ENCODE results near the gene STK4. TPM values are rescaled to one million over a fixed set of nuclear protein-coding genes. Genes with fewer than 3 reads are reported as not detected.

STK4 gene
- 38.4 TPM for polyA plus RNA-seq (2013, experiment 1 of 4)
- polyA plus RNA-seq (2013, experiment 2 of 4), result 39.2 TPM
- 21.9 TPM for polyA plus RNA-seq (2013, experiment 3 of 4)
- polyA plus RNA-seq (2013, experiment 4 of 4), result 23.9 TPM

DNA sequence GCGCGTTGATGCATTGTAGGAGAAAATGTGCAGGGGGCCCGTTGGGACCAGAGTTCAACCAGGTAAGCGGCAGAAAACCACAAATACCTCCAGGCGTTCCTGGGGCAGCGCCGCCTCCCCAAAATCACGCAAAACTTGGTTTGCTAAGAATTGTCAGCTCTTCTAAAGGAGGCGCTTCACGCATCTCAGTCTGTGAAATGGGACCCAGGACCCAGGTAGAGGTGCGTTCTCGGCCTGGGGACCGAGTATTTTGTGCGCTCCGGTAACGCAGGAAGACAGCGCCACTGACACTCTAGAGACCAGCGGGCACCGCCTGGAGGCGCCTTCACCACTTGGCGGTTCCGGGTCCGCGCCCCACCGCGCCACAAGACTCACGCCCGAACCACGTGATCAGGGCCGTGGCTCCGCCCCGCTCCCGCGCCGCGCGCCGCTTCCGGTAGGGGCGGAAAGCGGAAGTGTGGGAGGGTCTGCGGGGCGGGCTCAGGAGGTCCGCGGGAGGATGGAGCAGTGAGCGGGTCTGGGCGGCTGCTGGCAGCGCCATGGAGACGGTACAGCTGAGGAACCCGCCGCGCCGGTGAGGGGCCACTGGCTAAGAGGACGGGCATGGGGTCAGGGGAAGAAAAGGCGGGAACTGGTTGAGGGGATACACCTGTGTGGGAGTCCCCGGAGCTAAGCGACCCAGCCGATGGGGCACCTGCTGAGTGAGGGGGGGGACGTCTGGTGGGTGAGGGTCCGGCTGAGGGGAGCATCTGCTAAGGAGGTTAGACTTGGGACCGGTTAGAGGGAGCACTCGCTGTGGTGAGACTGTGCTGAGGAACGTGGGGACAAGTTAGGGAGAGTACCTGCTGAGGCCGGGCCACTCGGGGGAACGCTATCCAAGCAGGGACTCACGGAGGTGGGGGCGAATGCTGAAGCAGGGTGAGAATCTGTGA is at the start of gene STK4:
TSS of gene STK4 (plus strand) at position 483 of the 932 bp plus-strand sequence. CDS start at position 540, 57 bp downstream.
- H3K4me1 ChIP-seq (ENCODE audit: control insufficient read depth, insufficient read depth, low read length), result peaks cover 16% of the 10 kb centered on the region
- no peaks in the 10 kb centered on the region for H3K36me3 ChIP-seq (ENCODE audit: control insufficient read depth, insufficient read depth, low read length)
- no peaks in the 10 kb centered on the region for H3K27me3 ChIP-seq (ENCODE audit: control insufficient read depth, insufficient read depth, low read length, poor library complexity, severe bottlenecking)
- no peaks in the 10 kb centered on the region for H3K9me3 ChIP-seq (ENCODE audit: control insufficient read depth, low read length)
- WGBS, 2 experiments, result 2 to 3% methylated on average over 68 of the region's 68 CpGs
- H3K4me3 ChIP-seq (ENCODE audit: insufficient read depth, low read depth, low read length), result peak within 1 kb of the TSS; percentile 91
- H3K27ac ChIP-seq (ENCODE audit: insufficient read depth, low read depth, low read length, poor library complexity, severe bottlenecking), result peak within 1 kb of the TSS; percentile 79

GRCh38 chr20:44916586-44916985 is 49.7 kb upstream of the STK4 start:
- peaks cover 2% of the 10 kb centered on the region for H3K4me1 ChIP-seq (ENCODE audit: control insufficient read depth, insufficient read depth, low read length)
- no peak overlapping the region for H3K4me3 ChIP-seq (ENCODE audit: insufficient read depth, low read depth, low read length)
- no peak overlapping the region for H3K27ac ChIP-seq (ENCODE audit: insufficient read depth, low read depth, low read length, poor library complexity, severe bottlenecking)
- peaks cover 12% of the 10 kb centered on the region for H3K36me3 ChIP-seq (ENCODE audit: control insufficient read depth, insufficient read depth, low read length)
- 70 to 73% methylated on average over 12 of the region's 12 CpGs for WGBS, 2 experiments
- no peaks in the 10 kb centered on the region for H3K27me3 ChIP-seq (ENCODE audit: control insufficient read depth, insufficient read depth, low read length, poor library complexity, severe bottlenecking)
- H3K9me3 ChIP-seq (ENCODE audit: control insufficient read depth, low read length), result no peaks in the 10 kb centered on the region

DNA sequence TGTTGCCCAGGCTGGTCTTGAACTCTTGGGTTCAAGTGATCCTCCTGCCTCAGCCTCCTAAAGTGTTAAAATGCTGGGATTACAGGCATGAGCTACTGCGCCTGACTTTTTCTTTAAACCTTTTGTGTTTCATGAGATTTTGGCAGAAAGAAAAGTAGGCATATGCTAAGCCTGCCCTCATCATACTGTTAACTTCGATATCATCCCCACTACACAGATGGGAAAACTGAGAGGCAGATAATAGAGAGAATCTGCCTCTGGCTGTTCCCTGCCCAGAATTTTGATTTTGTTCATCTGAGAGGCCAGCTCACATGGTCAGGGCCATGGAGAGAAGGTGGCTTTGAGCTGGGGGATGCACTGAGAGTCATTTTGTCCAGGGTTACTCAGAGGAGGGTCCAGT is 48.9 kb upstream of the STK4 start:
- no peak overlapping the region for H3K27ac ChIP-seq (ENCODE audit: insufficient read depth, low read depth, low read length, poor library complexity, severe bottlenecking)
- WGBS, 2 experiments, result 82 to 97% methylated on average over 2 of the region's 2 CpGs
- no peaks in the 10 kb centered on the region for H3K9me3 ChIP-seq (ENCODE audit: control insufficient read depth, low read length)
- H3K36me3 ChIP-seq (ENCODE audit: control insufficient read depth, insufficient read depth, low read length), result peaks cover 12% of the 10 kb centered on the region
- H3K4me3 ChIP-seq (ENCODE audit: insufficient read depth, low read depth, low read length), result no peak overlapping the region
- H3K4me1 ChIP-seq (ENCODE audit: control insufficient read depth, insufficient read depth, low read length), result peaks cover 2% of the 10 kb centered on the region
- no peaks in the 10 kb centered on the region for H3K27me3 ChIP-seq (ENCODE audit: control insufficient read depth, insufficient read depth, low read length, poor library complexity, severe bottlenecking)

DNA sequence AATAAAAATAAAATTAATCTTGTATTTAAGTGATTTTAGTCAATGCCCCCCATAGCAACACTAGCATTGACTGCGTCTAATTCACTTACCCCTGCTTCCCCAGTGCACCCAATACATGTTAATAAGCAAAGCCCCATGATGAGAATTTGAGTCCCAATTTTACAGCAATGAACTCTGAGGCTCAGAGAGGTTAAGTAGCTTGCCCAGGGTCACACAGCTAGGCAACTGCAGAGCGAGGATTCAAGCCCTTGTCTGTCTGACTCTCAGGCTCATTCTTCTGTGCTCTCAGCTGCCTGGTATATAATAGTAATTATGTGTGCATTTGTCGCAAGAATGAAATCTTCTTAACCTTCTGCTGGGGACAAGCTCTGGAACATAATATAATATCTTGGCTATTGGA is 48.0 kb upstream of the STK4 start:
- Histone ChIP-seq H3K4me3 (ENCODE audit: insufficient read depth, low read depth, low read length) (no peak overlapping the region), H3K36me3 (ENCODE audit: control insufficient read depth, insufficient read depth, low read length) (peaks cover 12% of the 10 kb centered on the region)
- 94% methylated on average over 3 of the region's 3 CpGs for WGBS, 2 experiments

DNA sequence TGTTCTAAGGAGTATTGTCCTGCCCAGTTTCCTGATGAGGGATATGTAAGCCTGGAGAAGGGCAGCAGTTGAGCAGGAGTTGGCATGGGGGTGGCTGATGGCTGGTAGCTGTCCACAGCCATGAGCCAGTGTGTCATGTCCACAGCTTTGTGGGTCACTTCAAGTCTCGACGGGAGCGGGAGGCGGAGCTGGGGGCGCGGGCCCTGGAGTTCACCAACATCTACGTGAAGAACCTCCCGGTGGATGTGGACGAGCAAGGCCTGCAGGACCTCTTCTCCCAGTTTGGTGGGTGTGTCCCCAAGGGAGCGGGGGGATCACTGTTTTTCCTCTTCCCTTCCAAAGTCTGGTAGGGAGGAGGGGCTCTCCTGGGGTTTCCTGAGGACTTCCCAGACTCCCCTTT is 47.6 kb upstream of the STK4 start:
- H3K36me3 ChIP-seq (ENCODE audit: control insufficient read depth, insufficient read depth, low read length), result peaks cover 12% of the 10 kb centered on the region
- H3K9me3 ChIP-seq (ENCODE audit: control insufficient read depth, low read length), result no peaks in the 10 kb centered on the region
- WGBS, 2 experiments, result 95 to 96% methylated on average over 10 of the region's 10 CpGs
- H3K27ac ChIP-seq (ENCODE audit: insufficient read depth, low read depth, low read length, poor library complexity, severe bottlenecking), result no peak overlapping the region
- peaks cover 2% of the 10 kb centered on the region for H3K4me1 ChIP-seq (ENCODE audit: control insufficient read depth, insufficient read depth, low read length)
- no peak overlapping the region for H3K4me3 ChIP-seq (ENCODE audit: insufficient read depth, low read depth, low read length)
- H3K27me3 ChIP-seq (ENCODE audit: control insufficient read depth, insufficient read depth, low read length, poor library complexity, severe bottlenecking), result no peaks in the 10 kb centered on the region

More for the DNA sequence above, 48.0 kb upstream of the STK4 start:
- H3K9me3 ChIP-seq (ENCODE audit: control insufficient read depth, low read length), result no peaks in the 10 kb centered on the region
- H3K27ac ChIP-seq (ENCODE audit: insufficient read depth, low read depth, low read length, poor library complexity, severe bottlenecking), result no peak overlapping the region
- H3K4me1 ChIP-seq (ENCODE audit: control insufficient read depth, insufficient read depth, low read length), result peaks cover 2% of the 10 kb centered on the region
- H3K27me3 ChIP-seq (ENCODE audit: control insufficient read depth, insufficient read depth, low read length, poor library complexity, severe bottlenecking), result no peaks in the 10 kb centered on the region

- H3K27ac ChIP-seq (ENCODE audit: insufficient read depth, low read depth, low read length, poor library complexity, severe bottlenecking), result no peak overlapping the region
- H3K36me3 ChIP-seq (ENCODE audit: control insufficient read depth, insufficient read depth, low read length), result peaks cover 17% of the 10 kb centered on the region
- no peaks in the 10 kb centered on the region for H3K9me3 ChIP-seq (ENCODE audit: control insufficient read depth, low read length)
- no peaks in the 10 kb centered on the region for H3K27me3 ChIP-seq (ENCODE audit: control insufficient read depth, insufficient read depth, low read length, poor library complexity, severe bottlenecking)
- no peak overlapping the region for H3K4me3 ChIP-seq (ENCODE audit: insufficient read depth, low read depth, low read length)
- peaks cover 2% of the 10 kb centered on the region for H3K4me1 ChIP-seq (ENCODE audit: control insufficient read depth, insufficient read depth, low read length)
- WGBS, 2 experiments, result 96 to 97% methylated on average over 14 of the region's 14 CpGs
These were observed 44.9 kb upstream of the STK4 start for GRCh38 chr20:44921447-44921846.

- no peaks in the 10 kb centered on the region for H3K9me3 ChIP-seq (ENCODE audit: control insufficient read depth, low read length)
- peaks cover 12% of the 10 kb centered on the region for H3K36me3 ChIP-seq (ENCODE audit: control insufficient read depth, insufficient read depth, low read length)
- no peaks in the 10 kb centered on the region for H3K27me3 ChIP-seq (ENCODE audit: control insufficient read depth, insufficient read depth, low read length, poor library complexity, severe bottlenecking)
- no peaks in the 10 kb centered on the region for H3K4me1 ChIP-seq (ENCODE audit: control insufficient read depth, insufficient read depth, low read length)
- WGBS, 2 experiments, result 87 to 90% methylated on average over 4 of the region's 4 CpGs
- no peak overlapping the region for H3K4me3 ChIP-seq (ENCODE audit: insufficient read depth, low read depth, low read length)
- no peak overlapping the region for H3K27ac ChIP-seq (ENCODE audit: insufficient read depth, low read depth, low read length, poor library complexity, severe bottlenecking)
These were observed 41.8 kb upstream of the STK4 start for GRCh38 chr20:44924541-44924940.

DNA sequence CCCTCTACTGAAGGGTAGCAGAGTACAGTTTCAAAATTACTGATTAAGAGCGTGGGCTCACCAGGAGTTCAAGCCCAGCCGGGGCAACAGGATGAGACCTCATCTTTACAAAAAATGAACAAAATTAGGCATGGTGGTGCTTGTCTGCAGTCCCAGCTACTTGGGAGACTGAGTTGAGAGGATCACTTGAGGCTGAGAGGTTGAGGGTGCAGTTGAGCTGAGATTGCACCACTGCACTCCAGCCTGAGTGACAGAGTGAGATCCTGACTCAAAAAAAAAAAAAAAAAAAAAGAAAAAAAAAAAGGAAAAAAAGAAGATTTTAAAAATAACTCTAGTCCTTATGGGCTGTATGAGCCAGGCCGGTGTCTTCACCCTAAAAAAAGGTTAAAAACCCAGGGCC is 37.7 kb upstream of the STK4 start:
- no peaks in the 10 kb centered on the region for H3K4me1 ChIP-seq (ENCODE audit: control insufficient read depth, insufficient read depth, low read length)
- no peak overlapping the region for H3K4me3 ChIP-seq (ENCODE audit: insufficient read depth, low read depth, low read length)
- H3K27ac ChIP-seq (ENCODE audit: insufficient read depth, low read depth, low read length, poor library complexity, severe bottlenecking), result no peak overlapping the region
- 75 to 78% methylated on average over 3 of the region's 3 CpGs for WGBS, 2 experiments
- peaks cover 23% of the 10 kb centered on the region for H3K36me3 ChIP-seq (ENCODE audit: control insufficient read depth, insufficient read depth, low read length)
- no peaks in the 10 kb centered on the region for H3K9me3 ChIP-seq (ENCODE audit: control insufficient read depth, low read length)
- no peaks in the 10 kb centered on the region for H3K27me3 ChIP-seq (ENCODE audit: control insufficient read depth, insufficient read depth, low read length, poor library complexity, severe bottlenecking)

- Histone ChIP-seq H3K36me3 (ENCODE audit: control insufficient read depth, insufficient read depth, low read length) (peaks cover 24% of the 10 kb centered on the region), H3K4me1 (ENCODE audit: control insufficient read depth, insufficient read depth, low read length) (no peaks in the 10 kb centered on the region), H3K27me3 (ENCODE audit: control insufficient read depth, insufficient read depth, low read length, poor library complexity, severe bottlenecking) (no peaks in the 10 kb centered on the region), H3K27ac (ENCODE audit: insufficient read depth, low read depth, low read length, poor library complexity, severe bottlenecking) (no peak overlapping the region), H3K9me3 (ENCODE audit: control insufficient read depth, low read length) (no peaks in the 10 kb centered on the region), H3K4me3 (ENCODE audit: insufficient read depth, low read depth, low read length) (no peak overlapping the region)
- 94 to 96% methylated on average over 18 of the region's 18 CpGs for WGBS, 2 experiments
These were observed 35.7 kb upstream of the STK4 start for GRCh38 chr20:44930517-44931168.

GRCh38 chr20:44931911-44932310 is 34.4 kb upstream of the STK4 start:
- H3K4me1 ChIP-seq (ENCODE audit: control insufficient read depth, insufficient read depth, low read length), result no peaks in the 10 kb centered on the region
- H3K9me3 ChIP-seq (ENCODE audit: control insufficient read depth, low read length), result no peaks in the 10 kb centered on the region
- no peaks in the 10 kb centered on the region for H3K27me3 ChIP-seq (ENCODE audit: control insufficient read depth, insufficient read depth, low read length, poor library complexity, severe bottlenecking)
- peaks cover 30% of the 10 kb centered on the region for H3K36me3 ChIP-seq (ENCODE audit: control insufficient read depth, insufficient read depth, low read length)
- no peak overlapping the region for H3K27ac ChIP-seq (ENCODE audit: insufficient read depth, low read depth, low read length, poor library complexity, severe bottlenecking)
- whole genome bisulfite sequencing, 2 experiments, result 87 to 91% methylated on average over 3 of the region's 3 CpGs
- H3K4me3 ChIP-seq (ENCODE audit: insufficient read depth, low read depth, low read length), result no peak overlapping the region
